GM18505 (cell line): Measurements from ENCODE around the gene CYB561D2.
"Not testable (repeated sequence)": the region's sequence is repeated elsewhere in the genome, so short reads cannot be mapped to it uniquely, and the experiment has no call there.

Experiments used
- ATAC-seq: cut with Tn5 transposase; IDR thresholded peaks from one replicate; pipeline ENCODE4 v1.9.1; 2021; ENCODE audit not compliant: unreplicated experiment
- POLR2A ChIP-seq: IDR thresholded peaks from 4 replicates; pipeline ENCODE4 v1.6.1; 2011; ENCODE audit warnings: borderline replicate concordance; ENCODE audit not compliant: insufficient read depth, insufficient read length; ENCODE audit errors: extremely low read depth

The CYB561D2 gene, protein sequence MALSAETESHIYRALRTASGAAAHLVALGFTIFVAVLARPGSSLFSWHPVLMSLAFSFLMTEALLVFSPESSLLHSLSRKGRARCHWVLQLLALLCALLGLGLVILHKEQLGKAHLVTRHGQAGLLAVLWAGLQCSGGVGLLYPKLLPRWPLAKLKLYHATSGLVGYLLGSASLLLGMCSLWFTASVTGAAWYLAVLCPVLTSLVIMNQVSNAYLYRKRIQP

DNA sequence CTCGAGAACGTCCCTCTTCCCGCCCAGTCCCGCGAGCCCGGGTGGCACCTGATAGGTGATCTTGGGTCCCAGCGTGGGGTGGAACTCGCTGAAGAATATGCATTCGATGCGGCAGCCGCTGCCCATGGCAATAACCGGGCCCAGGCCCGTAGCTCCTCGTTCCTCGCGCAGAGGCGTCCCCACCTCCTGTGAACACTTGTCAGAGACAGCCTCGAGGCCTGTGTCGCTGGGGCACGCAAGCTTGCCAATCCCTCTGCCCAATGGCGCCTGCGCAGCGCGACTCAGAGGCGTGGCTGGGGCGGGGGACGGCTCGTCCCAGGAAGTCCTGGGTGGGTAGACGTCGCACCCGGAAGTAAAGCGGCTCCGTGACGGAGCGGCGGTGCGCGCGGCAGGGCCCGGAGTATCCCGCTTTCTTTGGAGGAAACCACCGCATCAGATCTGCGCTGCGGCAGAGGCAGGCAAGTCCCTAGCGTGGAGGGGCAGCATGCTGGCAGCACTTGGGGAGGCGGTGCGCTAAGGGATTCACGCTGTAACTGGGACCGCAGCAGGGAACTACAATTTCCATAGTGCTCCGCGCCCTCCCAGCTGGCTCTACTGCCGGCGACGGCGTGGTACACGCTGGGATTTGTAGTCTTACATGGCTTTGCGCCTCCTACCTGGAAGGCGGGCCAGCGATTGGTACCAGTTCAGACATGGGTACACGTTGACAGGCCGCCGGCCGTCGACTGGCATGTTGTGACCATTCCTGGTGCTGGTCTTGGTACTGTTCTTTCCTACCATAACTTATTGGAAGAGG lies at the start of gene CYB561D2, which contains the start of gene NPRL2:
CYB561D2 (plus strand) TSS at position 336 of the 796 bp plus-strand sequence. CDS start 572 bp downstream, outside the sequence.
NPRL2 (minus strand) TSS at position 249 of the 796 bp plus-strand sequence; CDS start at position 126, 123 bp downstream.
- peak; percentile 78 for ATAC-seq
- TF ChIP-seq POLR2A, result peak; percentile 95

DNA sequence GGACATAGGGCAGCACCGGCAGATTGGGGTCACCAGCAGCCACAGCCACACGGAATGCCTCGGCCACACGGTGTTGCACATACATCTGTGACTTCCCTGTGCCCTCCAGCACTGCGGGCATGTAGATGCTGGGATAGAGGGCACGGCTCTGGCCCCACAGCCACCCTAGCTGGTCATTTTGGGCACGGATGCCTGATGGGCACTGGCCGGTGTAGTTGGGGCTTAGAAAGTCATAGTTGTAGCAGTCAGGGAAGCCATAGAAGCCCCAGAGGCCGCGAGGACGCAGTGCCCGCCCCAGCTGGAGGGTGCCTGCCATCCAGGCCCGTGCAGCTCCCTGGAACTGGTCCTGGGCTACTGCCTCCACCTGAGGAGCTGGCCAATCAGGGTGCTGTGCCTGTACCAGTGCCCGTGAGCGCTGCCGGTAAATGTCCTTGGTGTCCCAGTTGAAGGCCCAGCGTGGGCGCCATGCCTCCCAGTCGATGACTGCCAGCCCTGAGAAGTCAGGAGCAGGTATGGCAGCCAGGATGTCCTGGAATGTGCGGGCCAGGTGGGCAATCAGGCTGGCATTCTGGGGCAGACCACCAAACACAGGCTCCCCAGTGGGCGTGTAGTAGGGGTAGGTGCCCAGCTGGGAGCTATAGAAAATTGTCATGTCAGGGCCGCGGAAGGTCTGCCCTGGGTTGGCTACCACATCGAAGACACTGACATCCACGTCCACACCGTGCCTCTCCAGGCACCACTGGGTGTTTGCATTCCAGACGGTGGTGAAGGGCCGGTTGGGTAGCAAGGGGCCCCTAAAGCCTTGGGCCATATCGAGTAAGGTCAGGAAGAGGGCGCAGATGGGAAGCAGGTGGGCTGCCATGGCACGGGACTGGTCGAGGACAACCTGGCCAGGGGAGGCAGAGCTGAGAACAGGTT lies 48.3 kb upstream of the CYB561D2 start:
- ATAC-seq, result no peak
- TF ChIP-seq POLR2A, result no peak

DNA sequence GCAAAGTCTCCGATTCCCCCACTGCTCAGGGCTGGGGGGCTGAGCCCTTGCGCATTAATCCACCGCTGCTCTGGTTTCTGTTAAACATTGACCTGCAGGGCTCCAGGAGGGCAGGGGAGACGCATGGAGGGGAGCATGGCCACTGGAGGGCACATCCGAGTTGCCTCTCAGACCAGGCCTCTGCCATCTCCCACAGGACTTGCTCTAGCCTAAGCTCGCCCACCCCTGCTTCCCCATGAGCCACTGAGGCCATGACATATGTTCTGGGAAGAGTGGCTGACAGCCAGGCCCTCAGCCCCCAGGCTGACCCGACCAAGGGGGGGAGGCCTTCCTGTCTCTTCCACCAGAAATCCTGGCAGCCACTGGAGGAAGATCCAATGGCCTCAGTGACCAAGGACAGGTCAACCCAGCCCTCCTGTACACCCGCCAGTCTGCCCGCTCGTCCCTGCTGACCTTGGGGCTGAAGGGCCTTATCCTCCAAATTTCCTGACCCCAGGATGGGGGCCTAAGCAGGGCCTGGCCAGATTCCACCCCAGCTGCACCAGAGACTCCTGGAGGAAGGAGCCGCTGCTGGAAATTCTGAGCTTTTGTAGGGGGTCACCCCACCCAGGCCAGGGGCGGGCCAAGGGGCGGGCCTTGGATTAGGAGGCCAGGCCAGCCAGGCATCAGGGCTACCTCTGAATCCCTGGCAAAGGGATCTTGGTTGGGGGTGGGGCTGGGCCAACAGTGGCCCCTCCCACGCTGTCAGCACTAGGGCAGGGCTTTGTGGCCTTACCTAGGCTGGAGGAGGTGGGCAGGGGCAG lies 47.4 kb upstream of the CYB561D2 start, which contains the start of gene HYAL1:
HYAL1 (minus strand) TSS at position 562 of the 803 bp plus-strand sequence. CDS start 618 bp downstream, outside the sequence.
- no peak for ATAC-seq
- TF ChIP-seq POLR2A, result no peak

DNA sequence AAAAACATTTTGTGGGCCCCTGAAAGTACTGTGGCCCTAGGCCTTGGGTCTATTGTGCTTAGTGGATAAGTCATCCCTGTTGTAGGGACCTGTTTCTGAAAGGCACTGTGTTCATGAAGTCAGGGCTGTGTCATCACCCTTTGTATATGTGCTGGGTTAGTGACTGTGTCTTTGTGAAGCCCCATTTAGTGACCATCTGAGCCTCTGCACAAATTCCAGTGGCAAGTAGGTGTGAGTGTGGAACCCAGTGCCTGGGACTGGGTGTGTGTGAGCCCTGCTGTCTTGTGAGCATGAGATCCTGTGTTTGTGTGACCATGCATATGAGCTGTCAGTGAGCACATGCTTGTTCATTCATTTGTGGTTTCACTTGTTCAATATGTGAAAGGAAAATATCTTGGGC lies 46.1 kb upstream of the CYB561D2 start:
- ATAC-seq, result no peak
- TF ChIP-seq POLR2A, result no peak

DNA sequence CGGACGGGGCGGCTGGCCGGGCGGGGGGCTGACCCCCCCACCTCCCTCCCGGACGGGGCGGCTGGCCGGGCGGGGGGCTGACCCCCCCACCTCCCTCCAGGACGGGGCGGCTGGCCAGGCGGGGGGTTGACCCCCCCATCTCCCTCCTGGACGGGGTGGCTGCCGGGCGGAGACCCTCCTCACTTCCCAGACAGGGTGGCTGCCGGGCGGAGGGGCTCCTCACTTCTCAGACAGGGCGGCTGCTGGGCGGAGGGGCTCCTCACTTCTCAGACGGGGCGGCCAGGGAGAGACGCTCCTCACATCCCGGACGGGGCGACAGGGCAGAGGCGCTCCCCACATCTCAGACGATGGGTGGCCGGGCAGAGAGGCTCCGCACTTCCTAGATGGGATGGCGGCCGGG lies 38.6 kb upstream of the CYB561D2 start:
- not testable (repeated sequence) for ATAC-seq

DNA sequence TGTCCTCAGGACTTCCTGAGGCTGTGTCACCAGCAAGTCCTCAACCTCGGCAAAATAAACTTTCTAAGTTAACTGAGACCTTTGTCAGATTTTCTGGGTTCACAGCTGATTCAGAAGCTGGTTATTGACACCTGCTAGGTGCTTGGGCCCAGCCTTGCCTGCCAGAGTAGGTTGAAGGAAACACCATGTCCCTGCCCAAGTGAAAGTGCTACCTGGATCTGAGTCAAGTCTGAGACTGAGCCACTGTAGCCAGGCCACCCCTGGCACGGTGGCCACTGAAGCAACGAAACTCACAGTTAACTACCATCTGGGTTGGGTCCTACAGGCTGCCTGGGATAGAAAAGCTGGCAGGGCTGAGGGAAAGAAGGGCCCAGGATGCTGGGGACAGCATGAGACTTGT lies 36.3 kb upstream of the CYB561D2 start:
- TF ChIP-seq POLR2A, result no peak
- no peak for ATAC-seq

DNA sequence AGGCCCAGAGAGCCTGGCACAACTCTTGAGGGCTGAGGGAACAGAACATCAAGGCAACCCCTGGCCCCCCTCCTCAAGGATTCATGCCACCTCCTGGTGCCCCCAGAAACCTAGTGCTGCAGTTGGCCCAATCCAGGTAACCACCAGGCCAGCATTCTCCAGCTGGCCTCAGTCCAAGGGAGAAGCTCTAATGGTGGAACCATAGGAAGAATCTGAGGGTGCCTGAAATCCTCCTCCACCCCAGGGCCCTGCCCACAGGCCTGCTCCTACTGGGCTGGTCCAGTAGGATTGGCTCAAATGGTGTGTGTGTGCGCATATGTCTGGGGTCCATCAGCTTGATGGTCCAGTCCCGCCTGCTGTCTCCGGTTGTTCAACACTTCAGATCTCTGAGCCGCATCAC lies 35.8 kb upstream of the CYB561D2 start:
- TF ChIP-seq POLR2A, result no peak
- ATAC-seq, result no peak

DNA sequence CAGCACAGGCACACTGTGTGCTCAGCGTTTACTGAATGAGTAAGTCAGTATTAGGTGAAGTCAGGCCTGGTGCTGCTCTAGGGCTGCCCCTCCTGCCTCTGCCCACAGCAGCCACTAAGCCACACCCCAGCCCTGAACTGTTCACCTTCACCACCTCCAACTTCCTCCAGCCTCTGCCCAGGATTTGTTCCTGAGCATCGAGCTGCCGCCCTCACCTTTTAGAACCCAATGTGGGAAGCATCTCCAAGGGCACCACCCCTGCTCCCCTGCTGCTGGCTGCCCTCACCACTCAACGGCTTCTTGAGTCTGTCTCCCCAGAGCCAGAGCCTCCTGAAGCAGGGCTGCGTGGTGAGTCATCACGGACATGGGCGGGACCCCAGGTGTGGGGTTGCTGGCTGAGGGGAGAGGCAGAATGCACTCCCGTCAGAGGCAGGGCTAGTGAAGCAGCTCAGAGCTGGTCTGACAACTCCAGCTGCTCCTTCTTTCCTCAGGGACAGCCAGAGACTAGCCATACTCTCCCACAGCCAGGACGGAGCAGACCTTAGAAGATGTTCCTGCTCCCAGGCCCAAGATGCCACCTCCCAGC lies 33.9 kb upstream of the CYB561D2 start:
- ATAC-seq, result no peak

DNA sequence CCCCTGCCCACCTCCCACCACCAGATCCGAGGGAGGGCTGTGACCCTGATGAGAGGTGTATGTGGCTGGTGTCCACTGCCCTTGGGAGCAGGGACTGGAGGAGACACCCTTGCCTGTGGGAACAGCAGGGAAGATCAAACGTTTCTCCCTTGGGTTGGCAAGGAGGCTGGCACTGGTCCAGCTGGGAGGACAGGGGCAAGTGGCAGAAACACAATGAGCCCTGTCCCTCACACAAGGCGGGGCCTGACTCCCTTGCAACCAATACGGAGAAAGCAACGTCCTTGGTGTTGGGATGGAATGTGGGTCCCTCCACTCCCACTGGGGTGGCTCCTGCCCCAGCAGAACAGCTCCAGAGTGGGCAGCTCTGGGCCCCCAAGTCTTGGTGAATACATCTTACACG lies 33.4 kb upstream of the CYB561D2 start:
- ATAC-seq, result no peak
- no peak for TF ChIP-seq POLR2A

More for the DNA sequence above, 33.9 kb upstream of the CYB561D2 start:
- no peak for TF ChIP-seq POLR2A

DNA sequence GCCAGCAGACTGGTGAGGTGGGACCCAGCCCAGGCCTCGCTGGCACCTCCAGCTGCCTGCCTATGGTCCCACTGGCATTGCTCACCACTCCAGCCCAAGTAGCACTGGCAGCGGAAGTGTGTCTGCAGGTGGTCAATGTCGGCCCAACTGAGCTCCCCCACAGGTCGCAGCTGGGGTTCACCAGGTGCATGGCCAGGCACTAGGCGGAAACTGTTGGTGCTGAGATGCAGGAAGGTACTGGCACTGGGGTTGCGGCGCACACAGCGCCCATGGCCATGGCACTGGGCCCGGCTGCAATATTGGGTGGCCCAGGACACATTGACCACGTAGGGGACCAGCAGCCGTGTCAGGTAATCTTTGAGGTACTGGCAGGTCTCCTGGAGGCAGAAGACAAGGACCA lies 32.5 kb upstream of the CYB561D2 start:
- TF ChIP-seq POLR2A, result no peak
- ATAC-seq, result no peak

DNA sequence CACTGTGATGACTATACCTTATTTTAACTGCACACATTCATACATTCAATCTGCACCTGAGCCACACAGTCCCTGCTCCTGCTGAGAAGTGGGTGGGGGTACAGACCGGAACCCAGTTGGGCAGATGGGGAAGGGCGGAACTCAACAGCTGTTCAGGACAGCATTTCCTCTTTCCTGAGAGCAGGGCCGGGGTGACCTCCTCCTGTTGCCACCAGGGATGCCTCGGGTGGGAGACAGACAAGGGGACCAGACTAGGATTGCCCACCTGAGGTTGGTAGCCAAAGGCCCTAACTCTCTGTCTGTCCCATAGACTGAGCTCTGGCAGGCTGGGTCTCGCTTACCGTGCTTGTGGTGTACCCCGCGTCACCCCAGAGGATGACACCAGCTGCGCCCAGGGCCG lies 32.0 kb upstream of the CYB561D2 start:
- no peak for ATAC-seq
- no peak for TF ChIP-seq POLR2A
